RWPE1 (cell line): ENCODE results near the gene RAB7A.

Source experiments
- CTCF ChIA-PET: fragments of 350-600 bp; sonication (Branson Sonifier 250); formaldehyde crosslinking; extraction: SDS; loops from one replicate; lab custom pipeline; 2021; lab: Yijun Ruan, JAX
- POLR2A ChIA-PET: fragments of 400-600 bp; formaldehyde crosslinking; extraction: SDS; loops from one replicate; lab custom pipeline; 2020; ENCODE audit warnings: antibody characterized with exemption; ENCODE audit not compliant: low non-redundant PET; lab: Yijun Ruan, JAX
- DNase-seq: peaks from one replicate; pipeline ENCODE4 v3.0.0; 2012; ENCODE audit warnings: low spot score
- H3K27ac ChIP-seq: fragments of 450-650 bp; 2 replicates; pipeline ENCODE4 v1.5.1; 2017
- CTCF ChIP-seq: fragments of 450-650 bp; conservative IDR thresholded peaks from 2 replicates; pipeline ENCODE4 v1.5.1; 2017; ENCODE audit warnings: low read depth, mild to moderate bottlenecking

The RAB7A gene

GRCh38 chr3:128861491-128861890, 135.5 kb downstream of the RAB7A start:
- ChIA-PET POLR2A (no interaction called here), CTCF (no interaction called here)
- no peak for DNase-seq
- no peak overlapping the region for H3K27ac ChIP-seq
- TF ChIP-seq CTCF = no peak

- ChIA-PET POLR2A (no interaction called here), CTCF (no interaction called here)
- 0 out of 2 replicates have a peak, but pooled peaks have one; percentile 10 for TF ChIP-seq CTCF
- DNase-seq = no peak
- no peak overlapping the region for H3K27ac ChIP-seq
Measured at GRCh38 chr3:128863560-128863959, 137.6 kb downstream of the RAB7A start.
